HepG2 (cell line): ENCODE results near the gene C16orf87. TPM values are rescaled to one million over a fixed set of nuclear protein-coding genes. Genes with fewer than 3 reads are reported as not detected.

Experiments used
- ARID4A ChIP-seq: sonication (generic); formaldehyde crosslinking; IDR thresholded peaks from 2 replicates; pipeline ENCODE4 v1.5.0; 2020; ENCODE audit warnings: mild to moderate bottlenecking, missing genetic modification reagents, borderline replicate concordance
- CHD4 ChIP-seq: fragments of 200-600 bp; sonication (generic); IDR thresholded peaks from 2 replicates; pipeline ENCODE4 v1.7.0; 2017; ENCODE audit warnings: mild to moderate bottlenecking, low read length, borderline replicate concordance
- DBP ChIP-seq: sonication (generic); formaldehyde crosslinking; IDR thresholded peaks from 2 replicates; pipeline ENCODE4 v1.4.0; 2020; ENCODE audit warnings: missing genetic modification reagents; ENCODE audit errors: not compliant biosample characterization
- ETV5 ChIP-seq: IDR thresholded peaks from 2 replicates; pipeline ENCODE4 v1.6.1; 2018; ENCODE audit warnings: missing biosample characterization, missing genetic modification reagents, inconsistent platforms, borderline replicate concordance
- EZH2 ChIP-seq: conservative IDR thresholded peaks from 2 replicates; pipeline ENCODE4 v1.6.1; 2012; ENCODE audit warnings: mild to moderate bottlenecking, low read depth, low read length, moderate library complexity
- FOXM1 ChIP-seq: sonication (generic); formaldehyde crosslinking; IDR thresholded peaks from 2 replicates; pipeline ENCODE4 v1.5.0; 2020; ENCODE audit warnings: missing genetic modification reagents
- MEF2D ChIP-seq: sonication (generic); formaldehyde crosslinking; IDR thresholded peaks from 2 replicates; pipeline ENCODE4 v1.5.1; 2020; ENCODE audit warnings: mild to moderate bottlenecking, missing genetic modification reagents
- MXD4 ChIP-seq: IDR thresholded peaks from 2 replicates; pipeline ENCODE4 v1.6.1; 2016; ENCODE audit warnings: mild to moderate bottlenecking, missing biosample characterization, missing genetic modification reagents
- NFIC ChIP-seq: IDR thresholded peaks from 2 replicates; pipeline ENCODE4 v1.6.1; 2012; ENCODE audit warnings: mild to moderate bottlenecking, low read length, inconsistent platforms
- PBX2 ChIP-seq: IDR thresholded peaks from 2 replicates; pipeline ENCODE4 v1.6.1; 2016; ENCODE audit warnings: control low read depth
- RFX1 ChIP-seq: fragments of 450-650 bp; IDR thresholded peaks from 2 replicates; pipeline ENCODE4 v1.6.1; 2017
- TBL1XR1 ChIP-seq: fragments of 150-350 bp; IDR thresholded peaks from 2 replicates; pipeline ENCODE4 v1.6.1; 2014; ENCODE audit warnings: borderline replicate concordance, low read length; ENCODE audit not compliant: partially characterized antibody
- TBX2 ChIP-seq: sonication (generic); formaldehyde crosslinking; IDR thresholded peaks from 2 replicates; pipeline ENCODE4 v1.5.0; 2020; ENCODE audit warnings: missing genetic modification reagents, mild to moderate bottlenecking, borderline replicate concordance
- TMF1 ChIP-seq: sonication (generic); formaldehyde crosslinking; IDR thresholded peaks from 2 replicates; pipeline ENCODE4 v1.8.1; 2022; ENCODE audit warnings: low read depth, missing genetic modification reagents
- ZNF276 ChIP-seq: sonication (generic); formaldehyde crosslinking; IDR thresholded peaks from 2 replicates; pipeline ENCODE4 v1.4.0; 2020; ENCODE audit warnings: mild to moderate bottlenecking, low read depth, missing genetic modification reagents
- polyA plus RNA-seq, 8 experiments: library from polyadenylated mRNA; depleted of rRNA in 3 of 8; stranded (reverse) in 7 of 8; unstranded in 1 of 8; fragments of >200 nt; fragmentation: Illumina TruSeq in 4 of 8; extraction: Trizol in 4 of 8; gene quantifications; 2 replicates each; pipeline versions ENCODE4 v1.2.1 to v1.2.3, GENCODE V29; 2011 to 2016; ENCODE audit warnings: low read depth in 4 of 8, missing spikeins in 1 of 8, mixed read lengths in 1 of 8; ENCODE audit not compliant: insufficient read depth in 1 of 8
- total RNA-seq, 5 experiments: library from RNA; depleted of rRNA; stranded (reverse); fragments of >200 nt; fragmentation: Illumina TruSeq; extraction: Trizol; gene quantifications; 2 replicates each; pipeline ENCODE4 v1.2.3, GENCODE V29; 2016; ENCODE audit warnings: low read depth in 1 of 5
- TF ChIP-seq, protein P1 (sequence below): sonication (generic); formaldehyde crosslinking; IDR thresholded peaks from 2 replicates; pipeline ENCODE4 v1.4.0; 2020; ENCODE audit warnings: missing genetic modification reagents
- TF ChIP-seq, protein P2 (sequence below): sonication (generic); formaldehyde crosslinking; IDR thresholded peaks from 2 replicates; pipeline ENCODE4 v1.4.0; 2020; ENCODE audit warnings: low read depth, mild to moderate bottlenecking, missing genetic modification reagents

C16orf87 gene
- total and polyA plus RNA-seq, 2 of the 13 experiments (the other 11 are each of a cell fraction or from before 2014, with no cell fraction given), result 8.6 to 19.5 TPM

- TF ChIP-seq ZNF276 (CRISPR knock-in tag), result no peak
- no peak for TF ChIP-seq EZH2
- TF ChIP-seq RFX1, result no peak
- no peak for TF ChIP-seq CHD4
- TF ChIP-seq, protein P1, sequence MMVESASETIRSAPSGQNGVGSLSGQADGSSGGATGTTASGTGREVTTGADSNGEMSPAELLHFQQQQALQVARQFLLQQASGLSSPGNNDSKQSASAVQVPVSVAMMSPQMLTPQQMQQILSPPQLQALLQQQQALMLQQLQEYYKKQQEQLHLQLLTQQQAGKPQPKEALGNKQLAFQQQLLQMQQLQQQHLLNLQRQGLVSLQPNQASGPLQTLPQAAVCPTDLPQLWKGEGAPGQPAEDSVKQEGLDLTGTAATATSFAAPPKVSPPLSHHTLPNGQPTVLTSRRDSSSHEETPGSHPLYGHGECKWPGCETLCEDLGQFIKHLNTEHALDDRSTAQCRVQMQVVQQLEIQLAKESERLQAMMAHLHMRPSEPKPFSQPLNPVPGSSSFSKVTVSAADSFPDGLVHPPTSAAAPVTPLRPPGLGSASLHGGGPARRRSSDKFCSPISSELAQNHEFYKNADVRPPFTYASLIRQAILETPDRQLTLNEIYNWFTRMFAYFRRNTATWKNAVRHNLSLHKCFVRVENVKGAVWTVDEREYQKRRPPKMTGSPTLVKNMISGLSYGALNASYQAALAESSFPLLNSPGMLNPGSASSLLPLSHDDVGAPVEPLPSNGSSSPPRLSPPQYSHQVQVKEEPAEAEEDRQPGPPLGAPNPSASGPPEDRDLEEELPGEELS (CRISPR knock-in tag), result peak; percentile 78
- no peak for TF ChIP-seq ETV5
- TF ChIP-seq DBP (CRISPR knock-in tag), result no peak
- TF ChIP-seq, protein P2, sequence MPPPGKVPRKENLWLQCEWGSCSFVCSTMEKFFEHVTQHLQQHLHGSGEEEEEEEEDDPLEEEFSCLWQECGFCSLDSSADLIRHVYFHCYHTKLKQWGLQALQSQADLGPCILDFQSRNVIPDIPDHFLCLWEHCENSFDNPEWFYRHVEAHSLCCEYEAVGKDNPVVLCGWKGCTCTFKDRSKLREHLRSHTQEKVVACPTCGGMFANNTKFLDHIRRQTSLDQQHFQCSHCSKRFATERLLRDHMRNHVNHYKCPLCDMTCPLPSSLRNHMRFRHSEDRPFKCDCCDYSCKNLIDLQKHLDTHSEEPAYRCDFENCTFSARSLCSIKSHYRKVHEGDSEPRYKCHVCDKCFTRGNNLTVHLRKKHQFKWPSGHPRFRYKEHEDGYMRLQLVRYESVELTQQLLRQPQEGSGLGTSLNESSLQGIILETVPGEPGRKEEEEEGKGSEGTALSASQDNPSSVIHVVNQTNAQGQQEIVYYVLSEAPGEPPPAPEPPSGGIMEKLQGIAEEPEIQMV (CRISPR knock-in tag), result no peak
- TF ChIP-seq TMF1, result no peak
- peak; percentile 21; the same call in 1 of the 2 replicates for TF ChIP-seq TBX2 (CRISPR knock-in tag)
- TF ChIP-seq ARID4A (CRISPR knock-in tag), result peak; percentile 14; the same call in 1 of the 2 replicates
- TF ChIP-seq PBX2 (CRISPR knock-in tag), result peak; percentile 54; the same call in 1 of the 2 replicates
- TF ChIP-seq FOXM1 (CRISPR knock-in tag), result no peak
- no peak for TF ChIP-seq MEF2D (CRISPR knock-in tag)
- no peak; the same call in 1 of the 2 replicates for TF ChIP-seq MXD4 (CRISPR knock-in tag)
- TF ChIP-seq NFIC, result no peak
- TF ChIP-seq TBL1XR1, result no peak
Measured at GRCh38 chr16:46839986-46840443, 9.0 kb upstream of the C16orf87 start (continued).
